ENCODE results near the gene VPS51. TPM values are rescaled to one million over a fixed set of nuclear protein-coding genes. Genes with fewer than 3 reads are reported as not detected.

Gene VPS51
- total and polyA plus RNA-seq, 9 of the 15 experiments (the other 6 are each of a cell fraction or from before 2014, with no cell fraction given) = 1.8 to 143 (median 46.8) TPM

- TF ChIP-seq STAT6 (CRISPR knock-in tag; IDR thresholded peaks at IDR 0.05) (no peak), TCFL5 (CRISPR knock-in tag; conservative IDR thresholded peaks at IDR 0.05) (no peak), GTF2F1 (IDR thresholded peaks at IDR 0.05; ENCODE audit: low read depth, low read length) (no peak), E2F6 (IDR thresholded peaks at IDR 0.05; ENCODE audit: borderline replicate concordance in 1 of 2, extremely low read depth in 1 of 2, insufficient read depth in 1 of 2, insufficient read length in 1 of 2, low read depth in 1 of 2, low read length in 1 of 2, poor library complexity in 1 of 2, severe bottlenecking in 1 of 2) (no peak), KLF6 (CRISPR knock-in tag; IDR thresholded peaks at IDR 0.05; ENCODE audit: borderline replicate concordance) (no peak), ZBTB49 (CRISPR knock-in tag; IDR thresholded peaks at IDR 0.05; ENCODE audit: borderline replicate concordance) (no peak), SAFB2 (IDR thresholded peaks at IDR 0.05; ENCODE audit: borderline replicate concordance, low read depth, low read length, severe bottlenecking) (no peak), MAX (CRISPR knock-in tag; IDR thresholded peaks at IDR 0.05) (no peak), FIP1L1 (IDR thresholded peaks at IDR 0.05; ENCODE audit: low read depth, low read length, poor library complexity, severe bottlenecking) (no peak), SMARCE1 (IDR thresholded peaks at IDR 0.05) (peak; percentile 83), ELK3 (CRISPR knock-in tag; IDR thresholded peaks at IDR 0.05) (no peak), DPF2 (IDR thresholded peaks at IDR 0.05) (peak; percentile 85; the same call in 1 of the 2 replicates)
Measured at GRCh38 chr11:65150509-65151299, 54.7 kb downstream of the VPS51 start (continued).

Data from K562 (cell line).